GM12878 (cell line): ENCODE data around the gene RASAL1. TPM values are rescaled to one million over a fixed set of nuclear protein-coding genes. Genes with fewer than 3 reads are reported as not detected.

ENCODE experiments used
- CBX3 ChIP-seq: fragments of 200-600 bp; sonication (generic); IDR thresholded peaks from 2 replicates; pipeline ENCODE4 v1.6.1; 2016; ENCODE audit warnings: low read depth, borderline replicate concordance
- DPF2 ChIP-seq: fragments of 450-650 bp; IDR thresholded peaks from 2 replicates; pipeline ENCODE4 v1.6.1; 2017; ENCODE audit warnings: mild to moderate bottlenecking
- E2F4 ChIP-seq: IDR thresholded peaks from 2 replicates; pipeline ENCODE4 v1.6.1; 2012; ENCODE audit warnings: low read depth, low read length, improper control_type of control experiment
- EP300 ChIP-seq, 2 experiments: fragments of 150-350 bp in 1 of 2; IDR thresholded peaks; 2 replicates each; pipeline ENCODE4 v1.6.1; 2011 to 2012; ENCODE audit warnings: low read depth in 2 of 2, low read length in 2 of 2, borderline replicate concordance in 1 of 2, improper control_type of control experiment in 1 of 2, inconsistent platforms in 1 of 2; ENCODE audit not compliant: control insufficient read depth in 1 of 2
- HCFC1 ChIP-seq: fragments of 150-350 bp; IDR thresholded peaks from 2 replicates; pipeline ENCODE4 v1.6.1; 2014; ENCODE audit warnings: low read length
- IRF4 ChIP-seq: IDR thresholded peaks from 2 replicates; pipeline ENCODE4 v1.6.1; 2011; ENCODE audit warnings: low read depth, low read length
- NRF1 ChIP-seq: conservative IDR thresholded peaks from 2 replicates; pipeline ENCODE4 v1.6.1; 2011; ENCODE audit warnings: mild to moderate bottlenecking, low read depth, low read length, improper control_type of control experiment
- POLR2AphosphoS5 ChIP-seq: IDR thresholded peaks from 2 replicates; pipeline ENCODE4 v1.6.1; 2011; ENCODE audit warnings: mild to moderate bottlenecking, low read length, inconsistent platforms
- POU2F2 ChIP-seq: IDR thresholded peaks from 3 replicates; pipeline ENCODE4 v1.6.1; 2011; ENCODE audit warnings: low read depth, mild to moderate bottlenecking, low read length, borderline replicate concordance
- RAD21 ChIP-seq: IDR thresholded peaks from 2 replicates; pipeline ENCODE4 v1.6.1; 2011; ENCODE audit warnings: mild to moderate bottlenecking, low read depth, low read length, moderate library complexity; ENCODE audit not compliant: insufficient read depth
- RBBP5 ChIP-seq: fragments of 200-600 bp; sonication (generic); conservative IDR thresholded peaks from 2 replicates; pipeline ENCODE4 v1.6.1; 2016
- USF1 ChIP-seq: IDR thresholded peaks from 2 replicates; pipeline ENCODE4 v1.6.1; 2011; ENCODE audit warnings: borderline replicate concordance, low read depth, mild to moderate bottlenecking, moderate library complexity, mixed read lengths, low read length; ENCODE audit not compliant: insufficient read depth; ENCODE audit errors: extremely low read length
- ZBTB4 ChIP-seq: fragments of 450-650 bp; formaldehyde crosslinking; IDR thresholded peaks from 2 replicates; pipeline ENCODE4 v1.4.0; 2022; ENCODE audit warnings: mild to moderate bottlenecking, moderate library complexity
- ZBTB40 ChIP-seq: fragments of 450-650 bp; IDR thresholded peaks from 2 replicates; pipeline ENCODE4 v1.6.1; 2016; ENCODE audit warnings: mild to moderate bottlenecking, moderate library complexity, borderline replicate concordance
- ZNF207 ChIP-seq: fragments of 450-650 bp; IDR thresholded peaks from 2 replicates; pipeline ENCODE4 v1.6.1; 2014; ENCODE audit warnings: antibody characterized with exemption, mild to moderate bottlenecking, borderline replicate concordance
- ZNF687 ChIP-seq: fragments of 450-650 bp; IDR thresholded peaks from 2 replicates; pipeline ENCODE4 v1.6.1; 2017; ENCODE audit warnings: mild to moderate bottlenecking, moderate library complexity
- polyA plus RNA-seq, 11 experiments: library from polyadenylated mRNA; depleted of rRNA in 4 of 11; unstranded in 6 of 11; stranded (reverse) in 5 of 11; fragments of >200 nt; fragmentation: Nextera tagmentation in 4 of 11; fragmentation: Illumina TruSeq in 1 of 11; extraction: Ambion mirVana in 4 of 11; extraction: Trizol in 1 of 11; gene quantifications; 1 replicate in 1 of 11; 2 replicates in 10 of 11; pipeline versions ENCODE4 v1.2.1 to v1.2.3, GENCODE V29; 2011 to 2016; ENCODE audit warnings: inconsistent platforms in 2 of 11, missing spikeins in 2 of 11, low read depth in 1 of 11
- total RNA-seq, 4 experiments: library from RNA; depleted of rRNA in 3 of 4; stranded (reverse); fragments of >200 nt in 3 of 4; fragmentation: Illumina TruSeq in 1 of 4; extraction: Trizol in 1 of 4; gene quantifications; 2 replicates each; pipeline versions ENCODE4 v1.2.1 to v1.2.3, GENCODE V29; 2013 to 2021

The RASAL1 gene
- total and polyA plus RNA-seq, 10 of the 15 experiments (the other 5 are each of a cell fraction or from before 2014, with no cell fraction given) = 0.12 to 1.0 (median 0.52) TPM; not detected in 6

GRCh38 chr12:113173081-113173698 lies 37.6 kb upstream of the RASAL1 start (continued):
- TF ChIP-seq ZBTB4 (CRISPR knock-in tag) (no peak), CBX3 (no peak), DPF2 (no peak), RBBP5 (no peak), RAD21 (no peak), ZNF687 (peak; percentile 94), POU2F2 (no peak), IRF4 (no peak), POLR2AphosphoS5 (no peak), NRF1 (no peak), USF1 (no peak), ZNF207 (no peak), ZBTB40 (no peak), HCFC1 (no peak), EP300 (IDR thresholded peaks at IDR 0.05; ENCODE audit: borderline replicate concordance in 1 of 2, control insufficient read depth in 1 of 2, low read depth in 2 of 2, low read length in 2 of 2) (peak in 1 of 2 experiments; percentile 59; a peak in 1 of 4 replicates), E2F4 (no peak)
